ENCODE results near the gene MYH13. TPM values are rescaled to one million over a fixed set of nuclear protein-coding genes. Genes with fewer than 3 reads are reported as not detected.

MYH13 gene
- total and polyA plus RNA-seq, 10 of the 15 experiments (the other 5 are each of a cell fraction or from before 2014, with no cell fraction given) = 0.01 to 0.04 (median 0.03) TPM; not detected in 4

GRCh38 chr17:10336393-10336792 is 36.4 kb downstream of the MYH13 start:
- POLR2A ChIA-PET = no interaction called here
- no peaks in the 10 kb centered on the region for H3K36me3 ChIP-seq (ENCODE audit: control insufficient read depth in 2 of 2, insufficient read depth in 2 of 2, low read length in 1 of 2)
- H3K27me3 ChIP-seq (replicated peaks in 1 of 2; ENCODE audit: control insufficient read depth in 2 of 2, insufficient read depth in 2 of 2, low read length in 1 of 2) = no peaks in the 10 kb centered on the region
- no peak for FAIRE-seq
- H3K27ac ChIP-seq (ENCODE audit: control insufficient read depth, insufficient read depth) = no peak overlapping the region
- H3K4me1 ChIP-seq (ENCODE audit: control insufficient read depth, insufficient read depth, low read length) = no peaks in the 10 kb centered on the region
- H3K79me2 ChIP-seq (ENCODE audit: control insufficient read depth, insufficient read depth, low read length) = no peaks in the 10 kb centered on the region
- no peak overlapping the region for H2AFZ ChIP-seq (ENCODE audit: control insufficient read depth, low read depth, low read length)
- RAD21 ChIA-PET (ENCODE audit: unreplicated experiment) = no interaction called here
- no peak overlapping the region for H3K9ac ChIP-seq (ENCODE audit: control insufficient read depth, insufficient read depth, low read length)
- H3K9me3 ChIP-seq (replicated peaks; ENCODE audit: control insufficient read depth, insufficient read depth, low read length) = no peaks in the 10 kb centered on the region
- CTCF ChIA-PET = interaction anchor here (1.1 to 2.0 kb wide), 2 partner anchors 10 to 282 kb away, joined by 3 to 5 read pairs; no protein-coding TSS in a partner anchor
- TF ChIP-seq CBX3 (IDR thresholded peaks at IDR 0.05; ENCODE audit: borderline replicate concordance, low read depth) (no peak), KDM1A (IDR thresholded peaks at IDR 0.05; ENCODE audit: borderline replicate concordance) (no peak), MEF2A (IDR thresholded peaks at IDR 0.05; ENCODE audit: insufficient read depth, low read depth, low read length) (no peak), BACH1 (IDR thresholded peaks at IDR 0.05; ENCODE audit: borderline replicate concordance) (no peak), MLLT1 (IDR thresholded peaks at IDR 0.05) (no peak), EZH2 (IDR thresholded peaks at IDR 0.05; ENCODE audit: borderline replicate concordance, control insufficient read depth, low read depth, low read length) (no peak), SREBF1 (IDR thresholded peaks at IDR 0.05; ENCODE audit: low read length) (no peak), MTA2 (IDR thresholded peaks at IDR 0.05; ENCODE audit: low read depth) (no peak), SMC3 (IDR thresholded peaks at IDR 0.05; ENCODE audit: borderline replicate concordance, low read length) (no peak), MXI1 (IDR thresholded peaks at IDR 0.05; ENCODE audit: low read depth, low read length) (no peak), NR2F1 (conservative IDR thresholded peaks at IDR 0.05) (no peak), STAT1 (conservative IDR thresholded peaks at IDR 0.05) (no peak), EED (IDR thresholded peaks at IDR 0.05; ENCODE audit: low read depth) (no peak), ZNF207 (IDR thresholded peaks at IDR 0.05; ENCODE audit: borderline replicate concordance) (no peak)
- intact Hi-C loops (cut with micrococcal nuclease; ENCODE audit: unreplicated experiment) (no loop called here), in situ Hi-C loops (cut with MboI) (no loop called here)
- H3K4me3 ChIP-seq = no peak overlapping the region
- no TSS peak for BruUV-seq (replicated peaks)
- no peak overlapping the region for H3K4me2 ChIP-seq (ENCODE audit: control insufficient read depth, insufficient read depth)
- H4K20me1 ChIP-seq (ENCODE audit: control insufficient read depth, insufficient read depth) = no peaks in the 10 kb centered on the region
- no peak for ATAC-seq
- 32% methylated on average over 7 of the region's 7 CpGs for WGBS (ENCODE audit: insufficient coverage, insufficient replicate concordance, low lambda C conversion rate, missing lambda C conversion rate)
- no peak for DNase-seq (ENCODE audit: low read depth, low spot score)
- SMC1A ChIA-PET (ENCODE audit: uncharacterized antibody, unreplicated experiment) = interaction anchor here (0.6 kb wide), 1 partner anchor 1523 kb away, joined by 3 read pairs; no protein-coding TSS in a partner anchor

Measured in GM12878 (cell line).